Vagina (tissue), 2 donors: ENCODE data around the gene TUG1. TPM values are rescaled to one million over a fixed set of nuclear protein-coding genes. Genes with fewer than 3 reads are reported as not detected.
A peak's percentile ranks its signal among the peaks of the same experiment; 100 is the strongest.

ENCODE experiments used
- DNase-seq, 2 donors: peaks; one replicate each; pipeline ENCODE4 v3.0.0-alpha.2; 2017; ENCODE audit errors: extremely low spot score in 2 of 2
- H3K27ac ChIP-seq: fragments of 200-600 bp; sonication (generic); one replicate; pipeline ENCODE4 v1.5.1; 2019
- H3K27me3 ChIP-seq: fragments of 200-600 bp; sonication (generic); one replicate; pipeline ENCODE4 v1.5.1; 2019
- H3K36me3 ChIP-seq, 2 donors: fragments of 200-600 bp; sonication (generic); one replicate each; pipeline ENCODE4 v1.5.1; 2017 to 2019
- H3K4me1 ChIP-seq: fragments of 200-600 bp; sonication (generic); one replicate; pipeline ENCODE4 v1.5.1; 2019
- H3K4me3 ChIP-seq, 2 donors: fragments of 200-600 bp; sonication (generic); 1 replicate in 1 of 2; 2 replicates in 1 of 2; pipeline ENCODE4 v1.5.1; 2016 to 2019
- H3K9me3 ChIP-seq: fragments of 200-600 bp; sonication (generic); one replicate; pipeline ENCODE4 v1.5.1; 2019
- POLR2A ChIP-seq, 2 donors: fragments of 450-650 bp; IDR thresholded peaks; one replicate each; pipeline ENCODE4 v1.6.1; 2017; ENCODE audit warnings: antibody characterized with exemption in 2 of 2, mild to moderate bottlenecking in 2 of 2, moderate library complexity in 2 of 2
- POLR2AphosphoS5 ChIP-seq, 2 donors: sonication (generic); formaldehyde crosslinking; IDR thresholded peaks; one replicate each; pipeline ENCODE4 v1.9.0; 2017; ENCODE audit warnings: antibody characterized with exemption in 2 of 2, mild to moderate bottlenecking in 2 of 2, low read depth in 1 of 2; ENCODE audit not compliant: insufficient read depth in 1 of 2
- intact Hi-C: fragments of 100-400 bp; cut with DNase I; formaldehyde crosslinking; loops from one replicate; pipeline ENCODE4 v1.15.1; 2023
- total RNA-seq: library from RNA; depleted of rRNA; stranded (reverse); fragments of >200 nt; gene quantifications from one replicate; pipeline ENCODE4 v1.2.3, GENCODE V29; 2016
- TF ChIP-seq, protein P1 (sequence below), 3 experiments: fragments of 450-650 bp in 2 of 3; fragments of 200-600 bp in 1 of 3; sonication (generic) in 1 of 3; IDR thresholded peaks; one replicate each; pipeline ENCODE4 v1.5.1; 2017 to 2019; ENCODE audit warnings: antibody characterized with exemption in 3 of 3, mild to moderate bottlenecking in 2 of 3, moderate library complexity in 2 of 3

TUG1 gene
- 85.0 TPM for total RNA-seq

DNA sequence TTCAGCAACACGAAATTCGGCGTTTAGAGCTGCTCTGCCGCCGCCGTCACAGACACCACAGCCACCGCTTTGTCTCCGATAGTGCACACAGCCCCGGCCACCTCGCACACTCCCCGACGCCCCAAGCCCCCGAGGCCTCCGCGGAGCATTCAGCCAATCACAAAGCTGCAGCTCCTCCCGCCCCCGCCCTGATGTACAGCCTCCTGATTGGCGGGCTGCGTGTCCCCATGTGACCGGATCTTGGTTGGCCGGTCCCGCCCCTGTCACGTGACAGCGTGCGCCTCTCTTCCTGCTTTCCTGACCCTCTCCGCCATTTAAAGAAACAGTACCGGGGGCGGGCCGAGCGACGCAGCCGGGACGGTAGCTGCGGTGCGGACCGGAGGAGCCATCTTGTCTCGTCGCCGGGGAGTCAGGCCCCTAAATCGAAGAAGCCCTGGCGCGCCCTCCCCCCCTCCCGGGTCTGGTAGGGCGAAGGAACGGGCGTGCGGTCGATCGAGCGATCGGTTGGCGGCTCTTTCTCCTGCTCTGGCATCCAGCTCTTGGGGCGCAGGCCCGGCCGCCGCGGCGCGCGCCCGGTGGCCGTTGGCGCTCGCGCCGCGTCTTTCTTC, at the start of gene TUG1:
Gene TUG1 (plus strand): TSS at position 342 of the 608 bp plus-strand sequence.
- intact Hi-C loops = loop anchor here (1.0 kb wide), 1 partner anchor 115 kb away; no protein-coding TSS in a partner anchor
- Histone ChIP-seq H3K4me1 (peaks cover 48% of the 10 kb centered on the region), H3K4me3 (peak within 1 kb of the TSS; percentile 73 to 93), H3K9me3 (peaks cover 9% of the 10 kb centered on the region), H3K36me3 (peaks cover 0 to 37% of the 10 kb centered on the region in 2 donors), H3K27ac (peak within 1 kb of the TSS; percentile 94), H3K27me3 (no peaks in the 10 kb centered on the region)
- peak in 1 of 2 donors; percentile 84 for TF ChIP-seq POLR2A (IDR thresholded peaks at IDR 0.05)
- TF ChIP-seq, protein P1, sequence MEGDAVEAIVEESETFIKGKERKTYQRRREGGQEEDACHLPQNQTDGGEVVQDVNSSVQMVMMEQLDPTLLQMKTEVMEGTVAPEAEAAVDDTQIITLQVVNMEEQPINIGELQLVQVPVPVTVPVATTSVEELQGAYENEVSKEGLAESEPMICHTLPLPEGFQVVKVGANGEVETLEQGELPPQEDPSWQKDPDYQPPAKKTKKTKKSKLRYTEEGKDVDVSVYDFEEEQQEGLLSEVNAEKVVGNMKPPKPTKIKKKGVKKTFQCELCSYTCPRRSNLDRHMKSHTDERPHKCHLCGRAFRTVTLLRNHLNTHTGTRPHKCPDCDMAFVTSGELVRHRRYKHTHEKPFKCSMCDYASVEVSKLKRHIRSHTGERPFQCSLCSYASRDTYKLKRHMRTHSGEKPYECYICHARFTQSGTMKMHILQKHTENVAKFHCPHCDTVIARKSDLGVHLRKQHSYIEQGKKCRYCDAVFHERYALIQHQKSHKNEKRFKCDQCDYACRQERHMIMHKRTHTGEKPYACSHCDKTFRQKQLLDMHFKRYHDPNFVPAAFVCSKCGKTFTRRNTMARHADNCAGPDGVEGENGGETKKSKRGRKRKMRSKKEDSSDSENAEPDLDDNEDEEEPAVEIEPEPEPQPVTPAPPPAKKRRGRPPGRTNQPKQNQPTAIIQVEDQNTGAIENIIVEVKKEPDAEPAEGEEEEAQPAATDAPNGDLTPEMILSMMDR (IDR thresholded peaks at IDR 0.05) = no peak
- TF ChIP-seq POLR2AphosphoS5 (IDR thresholded peaks at IDR 0.05; ENCODE audit: insufficient read depth in 1 of 2, low read depth in 1 of 2) = peak; percentile 97 to 99
- DNase-seq = peak; percentile 98 to 99

DNA sequence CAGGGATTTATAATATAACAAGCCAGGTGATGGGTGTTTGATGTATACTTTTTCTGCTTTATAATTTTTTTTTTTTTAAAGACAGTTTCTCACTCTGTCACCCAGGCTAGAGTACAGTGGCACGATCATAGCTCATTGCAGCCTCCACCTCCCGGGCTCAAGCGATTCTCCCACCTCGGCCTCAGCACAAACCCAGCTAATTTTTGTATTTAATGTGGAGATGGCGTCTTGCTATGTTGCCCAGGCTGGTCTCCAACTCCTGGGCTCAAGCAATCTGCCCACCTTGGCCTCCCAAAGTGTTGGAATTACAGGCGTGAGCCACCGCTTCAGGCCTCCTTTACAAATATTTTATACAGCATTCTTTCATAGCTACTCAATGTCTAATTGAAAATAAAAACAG, 49.1 kb upstream of the TUG1 start:
- Histone ChIP-seq H3K4me1 (peaks cover 14% of the 10 kb centered on the region), H3K27ac (no peak overlapping the region), H3K4me3 (no peak overlapping the region), H3K36me3 (no peaks in the 10 kb centered on the region), H3K27me3 (no peaks in the 10 kb centered on the region), H3K9me3 (peaks cover 5% of the 10 kb centered on the region)
- intact Hi-C loops = loop anchor here (10.0 kb wide), 1 partner anchor 285 kb away; the partner anchor contains the start of gene SLC35E4
- no peak for TF ChIP-seq POLR2A (IDR thresholded peaks at IDR 0.05)
- TF ChIP-seq, protein P1 (IDR thresholded peaks at IDR 0.05) = no peak
- no peak for TF ChIP-seq POLR2AphosphoS5 (IDR thresholded peaks at IDR 0.05; ENCODE audit: insufficient read depth in 1 of 2, low read depth in 1 of 2)
- no peak for DNase-seq

DNA sequence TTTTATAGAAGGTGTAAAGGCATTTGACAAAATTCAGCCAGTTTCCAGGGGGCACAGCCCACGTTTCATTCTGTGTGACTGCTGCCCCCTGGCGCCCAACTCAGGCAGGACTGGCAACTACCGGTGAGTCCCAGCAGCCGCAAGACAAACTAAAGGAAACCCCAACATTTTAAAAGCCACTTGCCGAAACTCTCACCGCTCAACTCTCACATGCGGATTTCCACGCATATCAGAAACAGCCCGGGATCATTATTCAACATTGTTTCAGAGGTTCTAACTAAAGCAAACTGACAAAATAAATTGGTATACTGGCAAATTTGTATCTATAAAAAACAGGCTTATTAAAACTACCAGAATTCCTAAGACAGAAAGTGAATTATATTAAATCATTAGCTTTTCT, 48.7 kb upstream of the TUG1 start:
- Histone ChIP-seq H3K9me3 (peaks cover 1% of the 10 kb centered on the region), H3K27ac (no peak overlapping the region), H3K27me3 (no peaks in the 10 kb centered on the region), H3K4me3 (no peak overlapping the region), H3K4me1 (peaks cover 14% of the 10 kb centered on the region), H3K36me3 (no peaks in the 10 kb centered on the region)
- intact Hi-C loops = loop anchor here (10.0 kb wide), 1 partner anchor 286 kb away; the partner anchor contains the start of gene SLC35E4
- no peak for TF ChIP-seq POLR2A (IDR thresholded peaks at IDR 0.05)
- TF ChIP-seq, protein P1 (IDR thresholded peaks at IDR 0.05) = peak; percentile 33 to 91 (median 85)
- DNase-seq = no peak

DNA sequence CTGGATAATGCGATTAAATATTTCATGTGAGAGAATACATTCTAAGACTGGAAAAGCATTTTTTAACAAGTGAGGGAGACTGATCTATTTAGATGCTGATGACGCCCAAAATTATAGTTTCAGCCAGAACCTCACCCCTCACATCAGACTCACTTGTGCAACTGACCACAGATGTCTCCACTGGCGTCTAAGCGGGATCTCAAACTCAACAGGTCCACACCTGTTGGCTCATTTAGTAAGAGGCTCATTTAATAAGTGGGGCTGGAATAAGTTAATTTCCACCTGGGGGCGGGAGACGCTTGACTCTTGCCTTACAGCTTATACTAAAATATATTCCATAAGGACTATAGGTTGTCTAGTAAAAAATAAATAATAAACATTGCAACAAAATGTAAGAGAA, 48.0 kb upstream of the TUG1 start:
- DNase-seq = peak in 1 of 2 donors; percentile 54
- Histone ChIP-seq H3K9me3 (no peaks in the 10 kb centered on the region), H3K36me3 (peaks cover 0 to 5% of the 10 kb centered on the region in 2 donors), H3K4me3 (peak overlapping the region in 1 of 2 donors; percentile 40), H3K27me3 (no peaks in the 10 kb centered on the region), H3K4me1 (peaks cover 14% of the 10 kb centered on the region), H3K27ac (no peak overlapping the region)
- intact Hi-C loops = loop anchor here (10.0 kb wide), 1 partner anchor 286 kb away; the partner anchor contains the start of gene SLC35E4
- TF ChIP-seq, protein P1 (IDR thresholded peaks at IDR 0.05) = no peak
- TF ChIP-seq POLR2AphosphoS5 (IDR thresholded peaks at IDR 0.05; ENCODE audit: insufficient read depth in 1 of 2, low read depth in 1 of 2) = no peak
- no peak for TF ChIP-seq POLR2A (IDR thresholded peaks at IDR 0.05)

DNA sequence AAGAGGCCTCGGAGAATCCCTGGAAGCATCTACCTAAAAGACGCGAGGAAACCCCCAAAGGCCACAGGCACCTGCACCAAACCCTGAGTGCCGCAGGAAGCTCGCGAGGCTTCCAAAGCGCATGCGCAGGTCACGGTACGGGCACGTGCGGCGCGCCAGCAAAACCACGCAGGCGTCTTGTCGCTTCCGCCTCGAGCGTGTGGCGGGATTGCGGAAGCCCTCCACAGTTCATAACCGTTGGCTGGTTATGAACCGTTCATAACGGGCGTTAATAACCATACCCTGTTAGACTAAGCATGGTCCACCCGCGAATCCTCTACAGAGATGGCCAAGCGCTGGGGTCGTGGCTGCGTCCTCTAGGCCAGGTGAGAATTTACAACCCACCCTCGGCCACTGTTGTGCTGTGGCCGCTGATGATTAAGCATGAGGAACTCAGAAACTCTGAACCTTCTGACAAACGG, 46.9 kb upstream of the TUG1 start:
- Histone ChIP-seq H3K36me3 (peaks cover 0 to 14% of the 10 kb centered on the region in 2 donors), H3K9me3 (no peaks in the 10 kb centered on the region), H3K4me1 (peaks cover 14% of the 10 kb centered on the region), H3K27me3 (no peaks in the 10 kb centered on the region), H3K27ac (no peak overlapping the region), H3K4me3 (peak overlapping the region; percentile 27 to 40)
- DNase-seq = peak in 1 of 2 donors; percentile 81
- intact Hi-C loops = loop anchor here (10.0 kb wide), 1 partner anchor 287 kb away; the partner anchor contains the start of gene SLC35E4
- no peak for TF ChIP-seq POLR2A (IDR thresholded peaks at IDR 0.05)
- TF ChIP-seq, protein P1 (IDR thresholded peaks at IDR 0.05) = no peak
- peak; percentile 52 to 58 for TF ChIP-seq POLR2AphosphoS5 (IDR thresholded peaks at IDR 0.05; ENCODE audit: insufficient read depth in 1 of 2, low read depth in 1 of 2)
